ENCODE data around the gene WDFY2. TPM values are rescaled to one million over a fixed set of nuclear protein-coding genes. Genes with fewer than 3 reads are reported as not detected.

The WDFY2 gene
- total and polyA plus RNA-seq, 2 of the 13 experiments (the other 11 are each of a cell fraction or from before 2014, with no cell fraction given), result 22.6 to 27.0 TPM

DNA sequence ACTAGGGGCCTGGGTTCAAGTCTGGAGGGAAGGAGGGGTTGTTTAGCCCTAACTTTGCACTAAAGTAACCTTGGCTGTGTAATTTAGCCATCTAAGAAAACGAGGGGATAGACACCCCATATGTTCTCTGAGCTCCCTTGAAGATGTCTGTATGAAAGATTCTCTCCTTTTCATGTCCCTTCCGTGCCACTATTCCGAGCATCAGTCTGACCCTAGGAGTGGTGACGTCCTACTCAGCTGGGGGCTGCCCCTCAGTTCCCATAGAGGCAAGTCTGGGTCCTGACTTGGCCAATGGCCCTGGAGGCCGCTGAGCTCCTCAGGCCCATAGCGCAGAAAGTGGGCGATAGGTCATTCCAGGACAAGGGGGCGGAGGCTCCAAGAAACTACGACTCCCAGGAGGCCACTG, 790 bp upstream of the WDFY2 start (continued):
- TF ChIP-seq, protein P1, sequence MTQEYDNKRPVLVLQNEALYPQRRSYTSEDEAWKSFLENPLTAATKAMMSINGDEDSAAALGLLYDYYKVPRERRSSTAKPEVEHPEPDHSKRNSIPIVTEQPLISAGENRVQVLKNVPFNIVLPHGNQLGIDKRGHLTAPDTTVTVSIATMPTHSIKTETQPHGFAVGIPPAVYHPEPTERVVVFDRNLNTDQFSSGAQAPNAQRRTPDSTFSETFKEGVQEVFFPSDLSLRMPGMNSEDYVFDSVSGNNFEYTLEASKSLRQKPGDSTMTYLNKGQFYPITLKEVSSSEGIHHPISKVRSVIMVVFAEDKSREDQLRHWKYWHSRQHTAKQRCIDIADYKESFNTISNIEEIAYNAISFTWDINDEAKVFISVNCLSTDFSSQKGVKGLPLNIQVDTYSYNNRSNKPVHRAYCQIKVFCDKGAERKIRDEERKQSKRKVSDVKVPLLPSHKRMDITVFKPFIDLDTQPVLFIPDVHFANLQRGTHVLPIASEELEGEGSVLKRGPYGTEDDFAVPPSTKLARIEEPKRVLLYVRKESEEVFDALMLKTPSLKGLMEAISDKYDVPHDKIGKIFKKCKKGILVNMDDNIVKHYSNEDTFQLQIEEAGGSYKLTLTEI (CRISPR knock-in tag; conservative IDR thresholded peaks at IDR 0.05), result no peak
- TF ChIP-seq PBX2 (CRISPR knock-in tag; IDR thresholded peaks at IDR 0.05) (no peak), ZNF251 (CRISPR knock-in tag; IDR thresholded peaks at IDR 0.05) (no peak), NCOR1 (IDR thresholded peaks at IDR 0.05; ENCODE audit: borderline replicate concordance, low read length) (0 out of 2 replicates have a peak, but pooled peaks have one; percentile 48), MTERF4 (CRISPR knock-in tag; IDR thresholded peaks at IDR 0.05) (peak; percentile 84; the same call in 1 of the 2 replicates), PHF8 (CRISPR knock-in tag; IDR thresholded peaks at IDR 0.05) (peak; percentile 54), RBAK (CRISPR knock-in tag; IDR thresholded peaks at IDR 0.05) (no peak), SMYD3 (CRISPR knock-in tag; IDR thresholded peaks at IDR 0.05) (no peak), ZNF441 (CRISPR knock-in tag; IDR thresholded peaks at IDR 0.05; ENCODE audit: borderline replicate concordance) (no peak), REPIN1 (CRISPR knock-in tag; IDR thresholded peaks at IDR 0.05; ENCODE audit: borderline replicate concordance, low read depth) (no peak), ZKSCAN1 (IDR thresholded peaks at IDR 0.05; ENCODE audit: low read length) (no peak), KLF6 (CRISPR knock-in tag; IDR thresholded peaks at IDR 0.05) (no peak), EP300 (IDR thresholded peaks at IDR 0.05; ENCODE audit: low read depth in 2 of 2, low read length in 2 of 2) (no peak), EP300 (CRISPR knock-in tag; IDR thresholded peaks at IDR 0.05; ENCODE audit: borderline replicate concordance) (no peak), HDAC1 (CRISPR knock-in tag; IDR thresholded peaks at IDR 0.05) (peak; percentile 62), NFYC (CRISPR knock-in tag; IDR thresholded peaks at IDR 0.05) (no peak; the same call in 1 of the 2 replicates), ZFY (CRISPR knock-in tag; IDR thresholded peaks at IDR 0.05) (no peak), PHF21A (CRISPR knock-in tag; IDR thresholded peaks at IDR 0.05) (no peak), ZNF660 (CRISPR knock-in tag; IDR thresholded peaks at IDR 0.05; ENCODE audit: borderline replicate concordance, low read depth) (no peak), KDM5A (IDR thresholded peaks at IDR 0.05; ENCODE audit: borderline replicate concordance, low read length) (no peak), FOXP4 (CRISPR knock-in tag; IDR thresholded peaks at IDR 0.05) (no peak)
- TF ChIP-seq, protein P2, sequence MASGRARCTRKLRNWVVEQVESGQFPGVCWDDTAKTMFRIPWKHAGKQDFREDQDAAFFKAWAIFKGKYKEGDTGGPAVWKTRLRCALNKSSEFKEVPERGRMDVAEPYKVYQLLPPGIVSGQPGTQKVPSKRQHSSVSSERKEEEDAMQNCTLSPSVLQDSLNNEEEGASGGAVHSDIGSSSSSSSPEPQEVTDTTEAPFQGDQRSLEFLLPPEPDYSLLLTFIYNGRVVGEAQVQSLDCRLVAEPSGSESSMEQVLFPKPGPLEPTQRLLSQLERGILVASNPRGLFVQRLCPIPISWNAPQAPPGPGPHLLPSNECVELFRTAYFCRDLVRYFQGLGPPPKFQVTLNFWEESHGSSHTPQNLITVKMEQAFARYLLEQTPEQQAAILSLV (CRISPR knock-in tag; IDR thresholded peaks at IDR 0.05; ENCODE audit: borderline replicate concordance), result 0 out of 2 replicates have a peak, but pooled peaks have one; percentile 77
- TF ChIP-seq, protein P3, sequence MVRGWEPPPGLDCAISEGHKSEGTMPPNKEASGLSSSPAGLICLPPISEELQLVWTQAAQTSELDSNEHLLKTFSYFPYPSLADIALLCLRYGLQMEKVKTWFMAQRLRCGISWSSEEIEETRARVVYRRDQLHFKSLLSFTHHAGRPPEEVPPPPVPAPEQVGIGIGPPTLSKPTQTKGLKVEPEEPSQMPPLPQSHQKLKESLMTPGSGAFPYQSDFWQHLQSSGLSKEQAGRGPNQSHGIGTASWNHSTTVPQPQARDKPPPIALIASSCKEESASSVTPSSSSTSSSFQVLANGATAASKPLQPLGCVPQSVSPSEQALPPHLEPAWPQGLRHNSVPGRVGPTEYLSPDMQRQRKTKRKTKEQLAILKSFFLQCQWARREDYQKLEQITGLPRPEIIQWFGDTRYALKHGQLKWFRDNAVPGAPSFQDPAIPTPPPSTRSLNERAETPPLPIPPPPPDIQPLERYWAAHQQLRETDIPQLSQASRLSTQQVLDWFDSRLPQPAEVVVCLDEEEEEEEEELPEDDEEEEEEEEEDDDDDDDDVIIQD (CRISPR knock-in tag; IDR thresholded peaks at IDR 0.05; ENCODE audit: low read depth), result no peak

All from HepG2 (cell line).